Gastrocnemius medialis (tissue), 4 donors: ENCODE data around the gene IRF2.

Source experiments
- CTCF ChIP-seq, 5 experiments: fragments of 450-650 bp in 3 of 5; fragments of 200-600 bp in 2 of 5; sonication (generic) in 2 of 5; IDR thresholded peaks in 4 of 5; conservative IDR thresholded peaks in 1 of 5; 1 replicate in 4 of 5; 2 replicates in 1 of 5; pipeline ENCODE4 v1.5.1; 2016 to 2019; ENCODE audit warnings: antibody characterized with exemption in 5 of 5, mild to moderate bottlenecking in 3 of 5, moderate library complexity in 3 of 5
- POLR2A ChIP-seq, 2 donors: fragments of 450-650 bp; IDR thresholded peaks; one replicate each; pipeline ENCODE4 v1.6.1; 2017; ENCODE audit warnings: antibody characterized with exemption in 2 of 2, mild to moderate bottlenecking in 2 of 2, moderate library complexity in 2 of 2

GRCh38 chr4:184401397-184402171 is 72.8 kb downstream of the IRF2 start:
- TF ChIP-seq CTCF (IDR thresholded peaks at IDR 0.05 in 4 of 5, conservative IDR thresholded peaks at IDR 0.05 in 1 of 5) (no peak), POLR2A (IDR thresholded peaks at IDR 0.05) (no peak)
